IMR-90 (cell line): ENCODE results near the gene UBFD1. TPM values are rescaled to one million over a fixed set of nuclear protein-coding genes. Genes with fewer than 3 reads are reported as not detected.

Experiments
- ATAC-seq: fragments of 200-7000 bp; cut with Tn5 transposase; 2 replicates; pipeline ENCODE4 v1.9.1; 2020; ENCODE audit warnings: low read depth, mild to moderate bottlenecking, moderate library complexity
- BruUV-seq: library from RNA; stranded (reverse); fragments of 400-500 nt; replicated peaks from 2 replicates; lab custom pipeline; 2021; lab: Mats Ljungman, UMichigan
- CTCF ChIA-PET: fragments of 300-600 bp; formaldehyde crosslinking; extraction: SDS; loops from one replicate; lab custom pipeline; 2021; ENCODE audit warnings: antibody characterized with exemption; lab: Yijun Ruan, JAX
- POLR2A ChIA-PET: fragments of 300-600 bp; sonication (Branson Sonifier 250); formaldehyde crosslinking; loops from one replicate; lab custom pipeline; 2022; ENCODE audit warnings: antibody characterized with exemption; ENCODE audit not compliant: unreplicated experiment; lab: Charles Lee
- DNase-seq: peaks from one replicate; pipeline ENCODE4 v3.0.0; 2013
- H2AFZ ChIP-seq: replicated peaks from 2 replicates; pipeline ENCODE3; 2013; ENCODE audit warnings: low read length, mild to moderate bottlenecking; ENCODE audit not compliant: poor library complexity
- H2AK5ac ChIP-seq: 2 replicates; pipeline ENCODE4 v1.6.1; 2013; ENCODE audit warnings: low read depth, low read length, inconsistent platforms
- H2AK9ac ChIP-seq: replicated peaks from 2 replicates; pipeline ENCODE3; 2013; ENCODE audit warnings: mild to moderate bottlenecking, low read depth, low read length, moderate library complexity; ENCODE audit not compliant: poor library complexity
- H2BK120ac ChIP-seq: 2 replicates; pipeline ENCODE4 v1.6.1; 2013; ENCODE audit warnings: low read depth, low read length, inconsistent platforms
- H2BK15ac ChIP-seq: 3 replicates; pipeline ENCODE4 v1.6.1; 2013; ENCODE audit warnings: low read depth, low read length, inconsistent platforms
- H2BK20ac ChIP-seq: 2 replicates; pipeline ENCODE4 v1.6.1; 2013; ENCODE audit warnings: low read depth, mild to moderate bottlenecking, inconsistent platforms, low read length, moderate library complexity
- H2BK5ac ChIP-seq: 2 replicates; pipeline ENCODE4 v1.6.1; 2013; ENCODE audit warnings: mild to moderate bottlenecking, low read depth, low read length, inconsistent platforms; ENCODE audit not compliant: poor library complexity, severe bottlenecking
- H3K14ac ChIP-seq: replicated peaks from 2 replicates; pipeline ENCODE4 v1.6.1; 2013; ENCODE audit warnings: low read depth, low read length, inconsistent platforms
- H3K18ac ChIP-seq: 2 replicates; pipeline ENCODE4 v1.6.1; 2013; ENCODE audit warnings: low read depth, low read length, control low read depth
- H3K23ac ChIP-seq: 2 replicates; pipeline ENCODE4 v1.6.1; 2013; ENCODE audit warnings: low read depth, low read length, inconsistent platforms
- H3K27ac ChIP-seq: 2 replicates; pipeline ENCODE4 v1.5.1; 2013; ENCODE audit warnings: mild to moderate bottlenecking, control low read depth, low read length; ENCODE audit not compliant: insufficient read depth
- H3K27me3 ChIP-seq: 2 replicates; pipeline ENCODE4 v1.6.1; 2013; ENCODE audit warnings: low read length; ENCODE audit not compliant: control insufficient read depth, insufficient read depth
- H3K36me3 ChIP-seq: 2 replicates; pipeline ENCODE4 v1.6.1; 2013; ENCODE audit warnings: low read length, mixed read lengths; ENCODE audit not compliant: control insufficient read depth, insufficient read depth
- H3K4ac ChIP-seq: 2 replicates; pipeline ENCODE4 v1.6.1; 2013; ENCODE audit warnings: low read depth, low read length, inconsistent platforms
- H3K4me1 ChIP-seq: 2 replicates; pipeline ENCODE4 v1.6.1; 2013; ENCODE audit warnings: low read length, mixed read lengths; ENCODE audit not compliant: control insufficient read depth, insufficient read depth
- H3K4me2 ChIP-seq: 2 replicates; pipeline ENCODE4 v1.6.1; 2013; ENCODE audit warnings: low read depth, mild to moderate bottlenecking, control low read depth, low read length, moderate library complexity
- H3K4me3 ChIP-seq: 2 replicates; pipeline ENCODE4 v1.5.1; 2013; ENCODE audit warnings: low read depth, mild to moderate bottlenecking, control low read depth, low read length, moderate library complexity; ENCODE audit not compliant: insufficient read depth
- H3K56ac ChIP-seq: 2 replicates; pipeline ENCODE4 v1.6.1; 2013; ENCODE audit warnings: low read length, inconsistent platforms; ENCODE audit not compliant: insufficient read depth; ENCODE audit errors: extremely low read depth
- H3K79me1 ChIP-seq, 2 experiments: 2 replicates each; pipeline ENCODE4 v1.6.1; 2013; ENCODE audit warnings: low read length in 2 of 2, inconsistent platforms in 1 of 2, low read depth in 1 of 2
- H3K9ac ChIP-seq: 2 replicates; pipeline ENCODE4 v1.6.1; 2013; ENCODE audit warnings: low read depth, low read length, control low read depth
- H3K9me1 ChIP-seq: 2 replicates; pipeline ENCODE4 v1.6.1; 2013; ENCODE audit warnings: low read length, inconsistent platforms; ENCODE audit not compliant: insufficient read depth
- H3K9me3 ChIP-seq: 2 replicates; pipeline ENCODE4 v1.6.1; 2013; ENCODE audit warnings: low read length; ENCODE audit not compliant: control insufficient read depth, insufficient read depth
- H4K20me1 ChIP-seq: 2 replicates; pipeline ENCODE4 v1.6.1; 2013; ENCODE audit warnings: low read length, inconsistent platforms; ENCODE audit not compliant: insufficient read depth
- H4K5ac ChIP-seq: 2 replicates; pipeline ENCODE4 v1.6.1; 2013; ENCODE audit warnings: mild to moderate bottlenecking, low read depth, low read length, control low read depth
- H4K8ac ChIP-seq, 2 experiments: 2 replicates each; pipeline ENCODE4 v1.6.1; 2013; ENCODE audit warnings: low read depth in 2 of 2, low read length in 2 of 2, control low read depth in 1 of 2, inconsistent platforms in 1 of 2
- H4K91ac ChIP-seq: 2 replicates; pipeline ENCODE4 v1.6.1; 2013; ENCODE audit warnings: low read depth, low read length, inconsistent platforms; ENCODE audit not compliant: insufficient read depth
- CEBPB ChIP-seq: IDR thresholded peaks from 2 replicates; pipeline ENCODE4 v1.6.1; 2012; ENCODE audit warnings: low read depth, low read length, improper control_type of control experiment
- FOS ChIP-seq: fragments of 150-350 bp; IDR thresholded peaks from 2 replicates; pipeline ENCODE4 v1.6.1; 2016; ENCODE audit warnings: low read depth, low read length
- NFE2L2 ChIP-seq: fragments of 150-350 bp; IDR thresholded peaks from 2 replicates; pipeline ENCODE4 v1.6.1; 2016; ENCODE audit warnings: low read depth, mild to moderate bottlenecking, low read length
- RCOR1 ChIP-seq: IDR thresholded peaks from 2 replicates; pipeline ENCODE4 v1.6.1; 2012; ENCODE audit warnings: mild to moderate bottlenecking, low read length, improper control_type of control experiment; ENCODE audit not compliant: insufficient replicate concordance
- SMC3 ChIP-seq: fragments of 150-350 bp; IDR thresholded peaks from 2 replicates; pipeline ENCODE4 v1.6.1; 2016; ENCODE audit warnings: low read depth, mild to moderate bottlenecking, antibody characterized with exemption, low read length, moderate library complexity
- WGBS, 2 experiments: methylation state at CpG; one replicate each; pipeline versions ENCODE4 v1.1.5 to v1.1.7; 2013; ENCODE audit warnings: missing lambda C conversion rate in 2 of 2; ENCODE audit not compliant: insufficient read length in 1 of 2; ENCODE audit errors: extremely low coverage in 2 of 2; 5-methylcytosine and 5-hydroxymethylcytosine counted together
- dilution Hi-C: fragments of 300-500 bp; cut with HindIII; formaldehyde crosslinking; loops from one replicate; pipeline ENCODE4 v1.14.3; 2018; ENCODE audit warnings: low sequenced_read_pairs; ENCODE audit not compliant: unreplicated experiment
- in situ Hi-C: fragments of 300-500 bp; cut with MboI; formaldehyde crosslinking; loops from 3 replicates; pipeline ENCODE4 v1.14.3; 2019; ENCODE audit warnings: low sequenced_read_pairs, inconsistent platforms, mixed read lengths
- intact Hi-C: fragments of 100-400 bp; cut with micrococcal nuclease; formaldehyde crosslinking; loops from 2 replicates; pipeline ENCODE4 v1.10.0; 2022
- polyA plus RNA-seq, 3 experiments: library from polyadenylated mRNA; depleted of rRNA; stranded (reverse); fragments of >200 nt; gene quantifications; 2 replicates each; pipeline ENCODE4 v1.2.3, GENCODE V29; 2012; ENCODE audit warnings: low replicate concordance in 1 of 3
- total RNA-seq: library from RNA; depleted of rRNA; stranded (reverse); fragments of >200 nt; gene quantifications from 2 replicates; pipeline ENCODE4 v1.2.3, GENCODE V29; 2012

Gene UBFD1
- total and polyA plus RNA-seq, 2 of the 4 experiments (the other 2 are of a cell fraction): 39.3 to 55.0 TPM

GRCh38 chr16:23518435-23518891, 39.1 kb upstream of the UBFD1 start:
- no CpG with 5 or more reads among the region's 3 CpGs for WGBS, 2 experiments
- Histone ChIP-seq H3K9me1 (0 out of 2 replicates have a peak, but pooled peaks cover 7% of the 10 kb centered on the region), H3K56ac (no peak overlapping the region), H4K91ac (no peak overlapping the region), H2BK120ac (no peak overlapping the region), H3K4ac (no peak overlapping the region), H3K79me1 (0 out of 4 replicates have a peak, but pooled peaks cover 0 to 2% of the 10 kb centered on the region in 2 experiments), H3K23ac (no peak overlapping the region), H3K4me3 (no peak overlapping the region), H4K8ac (no peak overlapping the region), H3K27me3 (no peaks in the 10 kb centered on the region), H2AK5ac (no peak overlapping the region), H3K9me3 (no peaks in the 10 kb centered on the region), H3K4me2 (no peak overlapping the region), H2BK20ac (no peak overlapping the region), H4K20me1 (no peaks in the 10 kb centered on the region), H2BK5ac (no peak overlapping the region), H3K9ac (no peak overlapping the region), H2AK9ac (no peak overlapping the region), H3K14ac (no peak overlapping the region), H3K27ac (no peak overlapping the region), H3K4me1 (no peaks in the 10 kb centered on the region), H4K5ac (no peak overlapping the region), H2BK15ac (no peak overlapping the region), H2AFZ (no peak overlapping the region), H3K36me3 (peaks cover 28% of the 10 kb centered on the region), H3K18ac (no peak overlapping the region)
- dilution Hi-C loops (no loop called here), in situ Hi-C loops (no loop called here), intact Hi-C loops (no loop called here)
- ChIA-PET CTCF (interaction anchor here (0.6 kb wide), 1 partner anchor 91 kb away, joined by 4 read pairs; no protein-coding TSS in a partner anchor), POLR2A (no interaction called here)
- ATAC-seq (no peak), DNase-seq (peak; percentile 32)
- no TSS peak for BruUV-seq
- TF ChIP-seq RCOR1: no peak
- TF ChIP-seq NFE2L2: no peak
- TF ChIP-seq SMC3: no peak
- TF ChIP-seq CEBPB: no peak
- no peak for TF ChIP-seq FOS
